Fibroblast of mammary gland (primary cell): ENCODE data around the gene ZMPSTE24.

Source experiments
- DNase-seq: peaks from one replicate; pipeline ENCODE4 v3.0.0-alpha.2; 2010; ENCODE audit warnings: low read depth
- H3K4me3 ChIP-seq: 2 replicates; pipeline ENCODE4 v1.5.1; 2011; ENCODE audit warnings: low read depth, mild to moderate bottlenecking, low read length, moderate library complexity; ENCODE audit not compliant: control insufficient read depth
- TF ChIP-seq, protein P1 (sequence below): conservative IDR thresholded peaks from 2 replicates; pipeline ENCODE4 v1.5.1; 2011; ENCODE audit warnings: low read depth, low read length, inconsistent platforms; ENCODE audit not compliant: control insufficient read depth, insufficient read depth

Gene ZMPSTE24

DNA sequence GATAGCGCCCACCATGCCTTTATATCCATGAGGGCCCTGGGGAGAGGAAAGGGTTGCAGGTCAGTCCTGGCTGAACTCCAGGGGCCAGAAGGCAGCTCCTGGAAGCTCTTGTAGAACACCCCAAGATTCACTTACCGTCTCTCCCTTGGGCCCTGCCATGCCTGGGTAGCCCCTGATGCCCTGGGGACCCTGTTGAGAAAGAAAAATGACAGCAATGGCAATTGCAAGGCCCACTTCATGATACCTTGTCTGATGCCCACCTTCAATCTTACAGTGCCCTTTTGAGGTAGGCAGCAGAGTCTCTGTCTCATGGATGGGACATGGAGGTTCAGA lies 52.1 kb downstream of the ZMPSTE24 start:
- TF ChIP-seq, protein P1, sequence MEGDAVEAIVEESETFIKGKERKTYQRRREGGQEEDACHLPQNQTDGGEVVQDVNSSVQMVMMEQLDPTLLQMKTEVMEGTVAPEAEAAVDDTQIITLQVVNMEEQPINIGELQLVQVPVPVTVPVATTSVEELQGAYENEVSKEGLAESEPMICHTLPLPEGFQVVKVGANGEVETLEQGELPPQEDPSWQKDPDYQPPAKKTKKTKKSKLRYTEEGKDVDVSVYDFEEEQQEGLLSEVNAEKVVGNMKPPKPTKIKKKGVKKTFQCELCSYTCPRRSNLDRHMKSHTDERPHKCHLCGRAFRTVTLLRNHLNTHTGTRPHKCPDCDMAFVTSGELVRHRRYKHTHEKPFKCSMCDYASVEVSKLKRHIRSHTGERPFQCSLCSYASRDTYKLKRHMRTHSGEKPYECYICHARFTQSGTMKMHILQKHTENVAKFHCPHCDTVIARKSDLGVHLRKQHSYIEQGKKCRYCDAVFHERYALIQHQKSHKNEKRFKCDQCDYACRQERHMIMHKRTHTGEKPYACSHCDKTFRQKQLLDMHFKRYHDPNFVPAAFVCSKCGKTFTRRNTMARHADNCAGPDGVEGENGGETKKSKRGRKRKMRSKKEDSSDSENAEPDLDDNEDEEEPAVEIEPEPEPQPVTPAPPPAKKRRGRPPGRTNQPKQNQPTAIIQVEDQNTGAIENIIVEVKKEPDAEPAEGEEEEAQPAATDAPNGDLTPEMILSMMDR, result no peak
- no peak overlapping the region for H3K4me3 ChIP-seq
- no peak for DNase-seq

DNA sequence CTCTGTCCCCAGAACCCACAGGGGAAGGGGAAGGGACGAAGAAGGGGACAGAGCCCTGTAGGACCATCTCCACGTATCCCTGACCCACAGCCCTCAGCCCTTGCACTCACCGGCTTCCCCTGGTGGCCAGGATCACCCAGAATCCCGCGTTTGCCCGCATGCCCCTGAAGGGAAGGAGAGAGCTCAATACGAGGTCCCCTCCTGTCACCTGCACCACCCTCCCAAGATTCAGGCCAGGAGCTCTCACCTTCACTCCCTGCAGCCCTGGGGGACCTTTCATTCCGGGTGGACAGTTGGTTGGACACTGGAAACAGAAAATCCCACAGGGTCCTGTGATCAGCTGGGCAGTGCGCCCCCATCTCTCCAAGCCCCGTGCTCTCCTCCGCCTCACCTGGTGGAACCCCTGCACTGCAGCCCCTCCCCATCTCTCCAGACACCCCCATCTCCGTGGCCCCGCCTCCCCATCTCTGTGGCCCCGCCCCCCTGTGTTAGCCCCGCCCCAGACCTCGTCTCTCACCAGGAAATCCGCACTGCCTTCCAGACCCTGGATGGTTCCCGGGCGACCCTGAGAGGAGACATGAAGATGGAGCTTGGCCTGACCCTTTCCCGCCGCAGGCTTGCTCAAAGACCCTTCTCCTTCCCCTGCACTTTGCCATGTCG lies 53.1 kb downstream of the ZMPSTE24 start:
- TF ChIP-seq, protein P1, result no peak
- no peak overlapping the region for H3K4me3 ChIP-seq
- DNase-seq, result no peak

DNA sequence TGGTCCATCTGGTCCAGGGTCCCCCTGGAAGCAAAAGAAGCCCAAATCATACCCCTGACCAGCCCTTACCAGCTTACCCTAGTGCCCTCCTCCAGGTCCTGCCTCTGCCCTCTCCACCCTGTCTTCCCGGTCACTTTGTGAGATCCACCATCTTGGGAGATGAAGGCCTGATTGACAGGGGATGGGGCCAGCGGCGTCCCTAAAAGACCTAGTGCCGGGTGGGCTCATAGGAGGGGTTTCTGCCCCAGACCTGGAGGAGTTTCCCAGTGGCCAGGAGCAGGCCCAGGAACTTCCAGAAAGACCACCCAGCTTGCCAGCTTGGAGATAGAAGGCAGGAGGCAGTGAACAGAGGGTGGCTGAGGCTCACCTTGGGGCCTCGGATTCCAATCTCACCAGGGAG lies 53.7 kb downstream of the ZMPSTE24 start:
- TF ChIP-seq, protein P1, result no peak
- no peak overlapping the region for H3K4me3 ChIP-seq
- no peak for DNase-seq

DNA sequence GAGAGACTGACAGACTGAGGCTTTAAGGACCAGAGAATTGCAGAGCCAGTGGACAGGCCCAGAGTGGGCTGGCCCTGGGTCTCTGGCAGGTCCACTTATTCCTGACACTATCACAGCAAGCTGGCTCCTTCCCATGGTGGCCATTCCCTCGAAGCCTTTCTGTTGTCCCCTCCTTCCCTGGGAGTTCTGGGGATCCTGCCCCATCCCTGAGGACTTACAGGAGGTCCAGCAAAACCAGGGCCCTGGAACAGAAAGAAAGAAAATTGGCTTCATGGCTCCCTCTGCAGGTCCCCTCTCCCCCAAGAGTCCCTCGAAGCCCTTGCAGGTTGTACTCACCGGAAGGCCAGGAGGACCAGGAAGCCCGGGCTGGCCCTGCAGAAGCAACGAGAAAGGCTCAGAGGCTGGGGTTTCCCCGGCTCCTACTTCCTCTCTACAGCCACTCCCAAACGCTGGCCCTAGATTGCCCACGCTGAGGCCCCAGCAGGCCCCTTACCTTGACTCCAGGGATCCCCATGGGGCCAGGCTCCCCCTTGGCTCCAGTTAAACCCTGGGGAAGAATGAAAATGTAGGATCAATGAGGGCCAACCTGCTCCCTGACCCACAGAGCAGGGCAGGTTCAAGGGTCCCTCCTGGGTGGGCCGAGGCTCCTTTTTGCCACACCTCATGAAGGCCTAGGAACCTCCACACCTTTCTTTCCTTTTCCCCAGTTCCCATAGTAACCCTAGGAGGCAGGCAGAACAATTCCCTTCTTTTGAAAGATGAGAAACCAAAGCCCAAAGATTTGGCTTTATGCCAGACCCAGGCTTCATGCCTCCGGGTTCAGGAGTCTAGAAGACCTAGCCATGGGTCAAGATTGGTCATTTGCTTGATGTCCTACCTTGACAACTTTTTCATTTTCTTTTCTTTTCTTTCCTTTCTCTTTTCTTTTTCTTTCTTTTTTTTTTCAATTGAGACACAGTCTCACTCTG lies 54.5 kb downstream of the ZMPSTE24 start:
- DNase-seq, result no peak
- TF ChIP-seq, protein P1, result no peak
- H3K4me3 ChIP-seq, result no peak overlapping the region

DNA sequence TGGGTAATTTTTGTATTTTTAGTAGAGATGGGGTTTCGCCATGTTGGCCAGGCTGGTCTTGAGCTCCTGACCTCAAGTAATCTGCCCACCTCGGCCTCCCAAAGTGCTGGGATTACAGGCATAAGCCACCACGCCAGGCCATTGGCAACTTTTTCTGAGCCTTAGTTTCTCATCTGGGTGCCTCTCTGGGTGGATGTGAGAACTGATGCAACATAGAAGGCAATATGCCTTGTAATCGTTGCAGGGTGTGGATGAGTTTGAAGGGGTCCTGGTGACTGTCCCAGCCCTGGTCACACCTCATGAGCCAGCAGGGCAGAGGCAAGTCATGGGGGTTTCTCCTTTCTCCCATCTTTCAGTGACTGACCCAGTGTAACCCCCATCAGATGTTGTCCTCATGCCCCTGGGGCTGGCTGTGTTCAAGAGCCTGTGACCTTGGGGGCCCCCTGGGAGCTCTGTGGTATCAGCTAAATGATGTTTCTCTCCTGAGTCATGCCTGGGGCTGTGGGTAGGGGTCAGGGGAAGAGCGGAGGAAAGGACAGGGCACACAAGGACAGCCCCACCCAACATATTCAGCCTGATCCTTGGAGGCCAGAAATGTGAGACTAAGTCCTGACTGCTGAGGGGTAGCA lies 55.4 kb downstream of the ZMPSTE24 start:
- TF ChIP-seq, protein P1, result no peak
- H3K4me3 ChIP-seq, result no peak overlapping the region
- peak; percentile 56 for DNase-seq

DNA sequence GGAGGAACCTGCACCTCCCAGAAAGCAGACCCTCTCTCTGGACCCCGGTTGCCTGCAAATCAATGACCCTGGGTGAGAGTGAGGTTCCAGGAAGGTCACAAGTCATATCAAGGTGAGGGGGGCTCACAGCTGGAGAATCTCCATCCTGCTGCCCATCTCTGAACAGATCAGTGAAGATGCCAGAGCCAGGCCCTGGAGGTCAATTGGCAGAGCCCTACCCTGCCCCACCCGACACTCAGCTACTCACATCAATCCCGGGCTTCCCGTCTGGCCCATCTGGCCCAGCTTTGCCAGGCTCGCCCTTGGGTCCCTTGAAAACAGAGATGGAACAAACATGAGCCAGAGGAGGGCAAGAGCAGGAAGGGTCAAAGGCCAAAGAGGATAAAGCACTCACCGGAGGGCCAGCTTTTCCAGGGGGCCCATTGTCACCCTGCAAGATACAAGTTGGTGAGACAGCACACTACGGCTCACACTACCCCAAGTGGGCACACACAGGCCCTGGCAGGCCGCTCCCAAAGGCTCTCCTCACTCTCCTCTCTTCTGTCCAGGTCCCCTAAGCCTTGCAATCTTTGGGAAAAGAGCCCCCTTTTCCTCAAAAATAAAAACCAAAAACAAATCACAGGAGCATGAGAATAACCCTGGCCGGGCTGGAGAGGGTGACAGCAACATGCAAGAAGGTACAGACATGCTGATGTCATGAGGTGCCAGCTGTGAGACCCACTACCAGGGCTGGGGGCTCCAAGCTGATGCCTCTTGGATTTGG lies 56.1 kb downstream of the ZMPSTE24 start:
- H3K4me3 ChIP-seq, result no peak overlapping the region
- DNase-seq, result no peak
- TF ChIP-seq, protein P1, result no peak
